Adrenal gland (tissue), 5 donors: ENCODE data around the gene PLCB1.

Source experiments
- CTCF ChIP-seq, 6 experiments: fragments of 450-650 bp in 4 of 6; fragments of 200-600 bp in 2 of 6; sonication (generic) in 1 of 6; IDR thresholded peaks; 1 replicate in 5 of 6; 2 replicates in 1 of 6; pipeline versions ENCODE4 v1.5.1 to v1.8.0; 2016 to 2021; ENCODE audit warnings: antibody characterized with exemption in 6 of 6, mild to moderate bottlenecking in 2 of 6, moderate library complexity in 1 of 6
- POLR2A ChIP-seq, 2 donors: fragments of 450-650 bp; IDR thresholded peaks; one replicate each; pipeline ENCODE4 v1.6.1; 2017; ENCODE audit warnings: antibody characterized with exemption in 2 of 2, mild to moderate bottlenecking in 2 of 2, moderate library complexity in 1 of 2
- donor health status: DM: no; HTN: no; CAD: no.

- TF ChIP-seq CTCF (IDR thresholded peaks at IDR 0.05), result no peak
- no peak for TF ChIP-seq POLR2A (IDR thresholded peaks at IDR 0.05)
These were observed 23.7 kb downstream of the PLCB1 start for GRCh38 chr20:8155812-8156211.
